ENCODE data around the gene BTBD16. TPM values are rescaled to one million over a fixed set of nuclear protein-coding genes. Genes with fewer than 3 reads are reported as not detected.

BTBD16 gene
- total and polyA plus RNA-seq, 8 donors = 0.10 to 2.1 (median 0.35) TPM; not detected in 2

GRCh38 chr10:122349758-122350369 is 78.8 kb downstream of the BTBD16 start:
- intact Hi-C loops (cut with DNase I) = loop anchor here in 1 of 2 donors (10.0 kb wide), 2 partner anchors 85 to 215 kb away; partner anchors contain the start of gene DMBT1
- H3K27me3 ChIP-seq = no peaks in the 10 kb centered on the region
- no peak for TF ChIP-seq CTCF (IDR thresholded peaks at IDR 0.05)
- no peak overlapping the region for H3K4me3 ChIP-seq
- no peak overlapping the region for H3K27ac ChIP-seq
- DNase-seq (no peak), ATAC-seq (no peak)
- H3K4me1 ChIP-seq = no peaks in the 10 kb centered on the region
- H3K9me3 ChIP-seq = no peaks in the 10 kb centered on the region
- H3K36me3 ChIP-seq = no peaks in the 10 kb centered on the region

GRCh38 chr10:122350893-122351292 is 79.8 kb downstream of the BTBD16 start:
- Histone ChIP-seq H3K4me3 (no peak overlapping the region), H3K36me3 (no peaks in the 10 kb centered on the region), H3K4me1 (no peaks in the 10 kb centered on the region), H3K27ac (no peak overlapping the region), H3K27me3 (no peaks in the 10 kb centered on the region), H3K9me3 (no peaks in the 10 kb centered on the region)
- ATAC-seq (no peak), DNase-seq (no peak)
- intact Hi-C loops (cut with DNase I) = no loop called here
- no peak for TF ChIP-seq CTCF (IDR thresholded peaks at IDR 0.05)

- ATAC-seq (no peak), DNase-seq (no peak)
- H3K4me1 ChIP-seq = no peaks in the 10 kb centered on the region
- intact Hi-C loops (cut with DNase I) = no loop called here
- no peaks in the 10 kb centered on the region for H3K36me3 ChIP-seq
- H3K27ac ChIP-seq = no peak overlapping the region
- H3K4me3 ChIP-seq = no peak overlapping the region
- TF ChIP-seq CTCF (IDR thresholded peaks at IDR 0.05) = no peak
- H3K27me3 ChIP-seq = no peaks in the 10 kb centered on the region
- H3K9me3 ChIP-seq = no peaks in the 10 kb centered on the region
Observed at GRCh38 chr10:122352817-122353525, 81.9 kb downstream of the BTBD16 start.

- no peak overlapping the region for H3K4me3 ChIP-seq
- no peak for DNase-seq
- no peaks in the 10 kb centered on the region for H3K27me3 ChIP-seq
- H3K4me1 ChIP-seq = no peaks in the 10 kb centered on the region
- H3K27ac ChIP-seq = no peak overlapping the region
- intact Hi-C loops (cut with DNase I) = no loop called here
- no peaks in the 10 kb centered on the region for H3K36me3 ChIP-seq
- peaks cover 0 to 8% of the 10 kb centered on the region in 2 donors for H3K9me3 ChIP-seq
- TF ChIP-seq CTCF (IDR thresholded peaks at IDR 0.05) = no peak
- no peak for ATAC-seq
Observed at GRCh38 chr10:122354383-122354782, 83.3 kb downstream of the BTBD16 start.

DNA sequence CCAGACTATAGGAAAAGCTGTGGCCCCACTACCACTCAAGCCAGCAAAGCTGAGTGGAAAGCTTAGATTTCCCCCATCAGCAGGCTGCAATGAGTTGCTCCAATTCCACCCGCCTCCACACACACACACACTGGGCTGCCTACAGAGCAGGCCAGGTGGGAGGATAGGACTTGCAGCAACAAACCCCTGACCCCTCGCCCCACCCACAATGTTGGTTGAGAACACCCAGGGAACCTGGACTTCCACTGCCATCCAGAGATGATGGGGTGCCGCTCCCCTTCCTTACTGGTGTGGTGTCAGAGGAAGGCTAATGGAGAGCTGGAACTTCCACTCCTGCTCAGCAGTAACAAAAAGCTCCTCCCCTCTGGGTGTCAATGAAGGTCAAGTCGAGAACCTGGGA is 86.6 kb downstream of the BTBD16 start:
- TF ChIP-seq CTCF (IDR thresholded peaks at IDR 0.05) = no peak
- no peak for ATAC-seq
- intact Hi-C loops (cut with DNase I) = no loop called here
- DNase-seq = no peak
- peaks cover 0 to 8% of the 10 kb centered on the region in 2 donors for H3K9me3 ChIP-seq
- no peak overlapping the region for H3K27ac ChIP-seq
- no peak overlapping the region for H3K4me3 ChIP-seq
- no peaks in the 10 kb centered on the region for H3K4me1 ChIP-seq
- H3K27me3 ChIP-seq = no peaks in the 10 kb centered on the region
- no peaks in the 10 kb centered on the region for H3K36me3 ChIP-seq

All from left lung (tissue), 10 donors.